Effector memory CD8-positive, alpha-beta T cell (primary cell): ENCODE data around the gene LMAN1L.

Experiments
- ATAC-seq: fragments of 150-1000 bp; cut with Tn5 transposase; replicated peaks from 2 replicates; pipeline ENCODE4 v1.10.0; 2021; ENCODE audit warnings: mild to moderate bottlenecking, moderate library complexity
- DNase-seq, 3 experiments: peaks; one replicate each; pipeline ENCODE4 v3.0.0; 2021
- H3K27ac Mint-ChIP-seq, 2 donors: one replicate each; pipeline ENCODE4 v1.8.0; 2022; ENCODE audit warnings: mild to moderate bottlenecking in 2 of 2, mixed read lengths in 2 of 2, moderate library complexity in 2 of 2
- H3K27me3 Mint-ChIP-seq, 2 donors: one replicate each; pipeline ENCODE4 v1.8.0; 2022; ENCODE audit warnings: mixed read lengths in 2 of 2
- H3K36me3 Mint-ChIP-seq: one replicate; pipeline ENCODE4 v1.8.0; 2022; ENCODE audit warnings: mild to moderate bottlenecking, moderate library complexity, mixed read lengths; ENCODE audit not compliant: insufficient read depth
- H3K4me1 Mint-ChIP-seq, 2 donors: one replicate each; pipeline ENCODE4 v1.8.0; 2022; ENCODE audit warnings: low read depth in 2 of 2, mixed read lengths in 2 of 2
- H3K4me3 Mint-ChIP-seq, 2 donors: one replicate each; pipeline ENCODE4 v1.8.0; 2022; ENCODE audit warnings: mild to moderate bottlenecking in 2 of 2, mixed read lengths in 2 of 2, moderate library complexity in 2 of 2
- H3K9me3 Mint-ChIP-seq, 2 donors: one replicate each; pipeline ENCODE4 v1.8.0; 2022; ENCODE audit warnings: mixed read lengths in 2 of 2

LMAN1L gene

GRCh38 chr15:74792227-74793016, 20.2 kb upstream of the LMAN1L start:
- ATAC-seq (no peak), DNase-seq (no peak)
- Mint-ChIP-seq H3K36me3 (peaks cover 76% of the 10 kb centered on the region), H3K4me1 (peaks cover 75 to 82% of the 10 kb centered on the region in 2 donors), H3K27ac (peak overlapping the region; percentile 94 to 96), H3K4me3 (peak overlapping the region; percentile 80 to 82), H3K9me3 (no peaks in the 10 kb centered on the region), H3K27me3 (no peaks in the 10 kb centered on the region)

GRCh38 chr15:74793135-74794028, 19.3 kb upstream of the LMAN1L start:
- Mint-ChIP-seq H3K4me1 (peaks cover 75 to 81% of the 10 kb centered on the region in 2 donors), H3K9me3 (no peaks in the 10 kb centered on the region), H3K36me3 (peaks cover 73% of the 10 kb centered on the region), H3K4me3 (peak overlapping the region; percentile 80 to 82), H3K27ac (peak overlapping the region; percentile 84 to 96), H3K27me3 (no peaks in the 10 kb centered on the region)
- ATAC-seq (peak; percentile 51), DNase-seq (peak; percentile 73 to 79 (median 76))

GRCh38 chr15:74794248-74794969, 18.2 kb upstream of the LMAN1L start:
- H3K27me3 Mint-ChIP-seq: no peaks in the 10 kb centered on the region

GRCh38 chr15:74794970-74795349, 17.7 kb upstream of the LMAN1L start:
- H3K27me3 Mint-ChIP-seq: no peaks in the 10 kb centered on the region
- peaks cover 72 to 74% of the 10 kb centered on the region in 2 donors for H3K4me1 Mint-ChIP-seq
- H3K4me3 Mint-ChIP-seq: peak overlapping the region; percentile 71 to 79
- H3K9me3 Mint-ChIP-seq: no peaks in the 10 kb centered on the region
- peak overlapping the region; percentile 83 to 86 for H3K27ac Mint-ChIP-seq
- H3K36me3 Mint-ChIP-seq: peaks cover 68% of the 10 kb centered on the region
- DNase-seq: no peak
- ATAC-seq: no peak

More at GRCh38 chr15:74794248-74794969, 18.2 kb upstream of the LMAN1L start:
- Mint-ChIP-seq H3K36me3 (peaks cover 68% of the 10 kb centered on the region), H3K9me3 (no peaks in the 10 kb centered on the region), H3K27ac (peak overlapping the region; percentile 83 to 86), H3K4me3 (peak overlapping the region; percentile 71 to 79), H3K4me1 (peaks cover 72 to 77% of the 10 kb centered on the region in 2 donors)
- DNase-seq: no peak
- ATAC-seq: no peak

GRCh38 chr15:74795966-74796625, 16.5 kb upstream of the LMAN1L start:
- DNase-seq: no peak
- Mint-ChIP-seq H3K4me1 (peaks cover 70% of the 10 kb centered on the region in 2 donors), H3K27ac (peak overlapping the region; percentile 83 to 86), H3K36me3 (peaks cover 68% of the 10 kb centered on the region), H3K4me3 (peak overlapping the region; percentile 51 to 75), H3K9me3 (no peaks in the 10 kb centered on the region), H3K27me3 (no peaks in the 10 kb centered on the region)
- no peak for ATAC-seq

- Mint-ChIP-seq H3K9me3 (no peaks in the 10 kb centered on the region), H3K27ac (peak overlapping the region; percentile 91 to 94), H3K4me1 (peaks cover 47 to 49% of the 10 kb centered on the region in 2 donors), H3K4me3 (peak overlapping the region; percentile 57 to 58), H3K36me3 (peaks cover 78% of the 10 kb centered on the region), H3K27me3 (no peaks in the 10 kb centered on the region)
- DNase-seq (no peak), ATAC-seq (no peak)
These were observed 14.0 kb upstream of the LMAN1L start for GRCh38 chr15:74798388-74799254.

- DNase-seq: no peak
- Mint-ChIP-seq H3K4me3 (peak overlapping the region in 1 of 2 donors; percentile 57), H3K36me3 (peaks cover 81% of the 10 kb centered on the region), H3K9me3 (no peaks in the 10 kb centered on the region), H3K27me3 (no peaks in the 10 kb centered on the region), H3K4me1 (peaks cover 49% of the 10 kb centered on the region in 2 donors), H3K27ac (peak overlapping the region; percentile 91 to 94)
- peak; percentile 5 for ATAC-seq
These were observed 13.3 kb upstream of the LMAN1L start for GRCh38 chr15:74799255-74799855.

- DNase-seq (peak; percentile 88 to 90 (median 89)), ATAC-seq (peak; percentile 95)
- H3K9me3 Mint-ChIP-seq: no peaks in the 10 kb centered on the region
- no peaks in the 10 kb centered on the region for H3K27me3 Mint-ChIP-seq
- H3K36me3 Mint-ChIP-seq: peaks cover 75% of the 10 kb centered on the region
- peak overlapping the region; percentile 91 to 94 for H3K27ac Mint-ChIP-seq
- H3K4me3 Mint-ChIP-seq: peak overlapping the region; percentile 51 to 57
- H3K4me1 Mint-ChIP-seq: peaks cover 43 to 46% of the 10 kb centered on the region in 2 donors
These were observed 12.6 kb upstream of the LMAN1L start for GRCh38 chr15:74799856-74800558.

- DNase-seq: no peak
- peak overlapping the region; percentile 91 to 94 for H3K27ac Mint-ChIP-seq
- H3K36me3 Mint-ChIP-seq: peaks cover 70% of the 10 kb centered on the region
- H3K4me1 Mint-ChIP-seq: peaks cover 37 to 41% of the 10 kb centered on the region in 2 donors
- H3K4me3 Mint-ChIP-seq: no peak overlapping the region
- no peaks in the 10 kb centered on the region for H3K9me3 Mint-ChIP-seq
- no peaks in the 10 kb centered on the region for H3K27me3 Mint-ChIP-seq
- ATAC-seq: no peak
These were observed 12.0 kb upstream of the LMAN1L start for GRCh38 chr15:74800559-74801094.

- ATAC-seq: no peak
- no peak overlapping the region for H3K4me3 Mint-ChIP-seq
- H3K27ac Mint-ChIP-seq: peak overlapping the region in 1 of 2 donors; percentile 8
- DNase-seq: no peak
- H3K9me3 Mint-ChIP-seq: no peaks in the 10 kb centered on the region
- peaks cover 63% of the 10 kb centered on the region for H3K36me3 Mint-ChIP-seq
- H3K4me1 Mint-ChIP-seq: peaks cover 33 to 36% of the 10 kb centered on the region in 2 donors
- H3K27me3 Mint-ChIP-seq: no peaks in the 10 kb centered on the region
These were observed 11.2 kb upstream of the LMAN1L start for GRCh38 chr15:74801311-74801997.
